ENCODE results near the gene XRCC2. TPM values are rescaled to one million over a fixed set of nuclear protein-coding genes. Genes with fewer than 3 reads are reported as not detected.
"Not testable (repeated sequence)": the region's sequence is repeated elsewhere in the genome, so short reads cannot be mapped to it uniquely, and the experiment has no call there.

XRCC2 gene
- total and polyA plus RNA-seq, 2 experiments from 2014 or later = 18.9 to 33.2 TPM

GRCh38 chr7:152633072-152633471, 42.9 kb downstream of the XRCC2 start (continued):
- TF ChIP-seq POLR2AphosphoS5 (IDR thresholded peaks at IDR 0.05; ENCODE audit: low read depth) = no peak
- TF ChIP-seq CREB1 (CRISPR knock-in tag; IDR thresholded peaks at IDR 0.05; ENCODE audit: low read depth) = no peak
- TF ChIP-seq ZNF462 (CRISPR knock-in tag; IDR thresholded peaks at IDR 0.05) = no peak

DNA sequence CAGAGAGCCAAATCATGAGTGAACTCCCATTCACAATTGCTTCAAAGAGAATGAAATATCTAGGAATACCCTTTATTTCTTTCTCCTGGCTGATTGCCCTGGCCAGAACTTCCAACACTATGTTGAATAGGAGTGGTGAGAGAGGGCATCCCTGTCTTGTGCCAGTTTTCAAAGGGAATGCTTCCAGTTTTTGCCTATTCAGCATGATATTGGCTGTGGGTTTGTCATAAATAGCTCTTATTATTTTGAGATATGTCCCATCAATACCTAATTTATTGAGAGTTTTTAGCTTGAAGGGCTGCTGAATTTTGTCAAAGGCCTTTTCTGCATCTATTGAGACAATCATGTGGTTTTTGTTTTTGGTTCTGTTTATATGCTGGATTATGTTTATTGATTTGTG, 47.2 kb downstream of the XRCC2 start:
- not testable (repeated sequence) for H4K20me1 ChIP-seq (replicated peaks; ENCODE audit: insufficient read depth); H3K79me2 ChIP-seq (replicated peaks; ENCODE audit: insufficient read depth); H3K4me3 ChIP-seq; H3K27me3 Mint-ChIP-seq (ENCODE audit: insufficient read depth, low read depth, poor library complexity); H3K27me3 ChIP-seq (ENCODE audit: insufficient read depth); H3K4me1 ChIP-seq (ENCODE audit: insufficient read depth); H3F3A ChIP-seq (replicated peaks; ENCODE audit: low read depth); DNase-seq (ENCODE audit: low spot score); H3K9me3 Mint-ChIP-seq; H3K4me3 Mint-ChIP-seq; H3K4me1 Mint-ChIP-seq; H3K4me2 ChIP-seq; H3K9me2 ChIP-seq (ENCODE audit: insufficient read depth); H3K27ac ChIP-seq (ENCODE audit: low read depth); H3K36me3 ChIP-seq (ENCODE audit: insufficient read depth); H3K36me3 Mint-ChIP-seq (ENCODE audit: low read depth); H2AFZ ChIP-seq; ATAC-seq; H3K27ac Mint-ChIP-seq

DNA sequence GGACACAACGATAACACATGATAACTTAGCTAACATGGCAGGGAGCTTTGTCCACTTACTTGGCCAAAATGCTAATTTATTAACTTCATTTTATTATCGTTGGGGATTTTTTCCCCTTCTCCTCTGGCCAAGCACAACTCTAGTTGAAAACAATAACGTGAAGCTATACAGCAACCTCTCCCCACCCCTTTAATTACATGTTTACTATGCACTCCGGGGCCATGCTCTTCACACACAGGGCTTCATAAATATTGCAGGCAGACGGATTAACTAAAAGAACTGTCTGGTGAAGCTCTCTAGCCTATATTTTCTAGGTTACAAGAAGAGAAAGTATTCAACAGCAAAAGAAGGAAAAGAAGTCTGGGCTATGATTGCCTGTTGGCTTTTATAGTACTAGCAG, 51.7 kb downstream of the XRCC2 start:
- Mint-ChIP-seq H3K9me3 (no peaks in the 10 kb centered on the region), H3K4me1 (no peaks in the 10 kb centered on the region), H3K36me3 (ENCODE audit: low read depth) (no peaks in the 10 kb centered on the region), H3K27ac (no peak overlapping the region), H3K4me3 (no peak overlapping the region), H3K27me3 (ENCODE audit: insufficient read depth, low read depth, poor library complexity) (peaks cover 3% of the 10 kb centered on the region)
- H3K9me2 ChIP-seq (ENCODE audit: insufficient read depth) = no peaks in the 10 kb centered on the region
- no peaks in the 10 kb centered on the region for H3F3A ChIP-seq (replicated peaks; ENCODE audit: low read depth)
- H3K36me3 ChIP-seq (ENCODE audit: insufficient read depth) = no peaks in the 10 kb centered on the region
- H4K20me1 ChIP-seq (replicated peaks; ENCODE audit: insufficient read depth) = no peaks in the 10 kb centered on the region
- no peak overlapping the region for H3K4me3 ChIP-seq
- no peak for DNase-seq (ENCODE audit: low spot score)
- H3K27ac ChIP-seq (ENCODE audit: low read depth) = no peak overlapping the region
- TF ChIP-seq POLR2AphosphoS5 (IDR thresholded peaks at IDR 0.05; ENCODE audit: low read depth) (no peak), ZNF114 (CRISPR knock-in tag; IDR thresholded peaks at IDR 0.05) (no peak), CREB1 (CRISPR knock-in tag; IDR thresholded peaks at IDR 0.05; ENCODE audit: low read depth) (no peak), ZNF331 (CRISPR knock-in tag; IDR thresholded peaks at IDR 0.05; ENCODE audit: low read depth) (no peak)
- H2AFZ ChIP-seq = no peak overlapping the region
- no peak overlapping the region for H3K4me2 ChIP-seq
- no peaks in the 10 kb centered on the region for H3K79me2 ChIP-seq (replicated peaks; ENCODE audit: insufficient read depth)
- H3K27me3 ChIP-seq (ENCODE audit: insufficient read depth) = no peaks in the 10 kb centered on the region
- H3K4me1 ChIP-seq (ENCODE audit: insufficient read depth) = no peaks in the 10 kb centered on the region
- ATAC-seq = no peak

Measured in GM23338 (cell line).